ENCODE measurements around the gene VWCE. TPM values are rescaled to one million over a fixed set of nuclear protein-coding genes. Genes with fewer than 3 reads are reported as not detected.
"Not testable (repeated sequence)": the region's sequence is repeated elsewhere in the genome, so short reads cannot be mapped to it uniquely, and the experiment has no call there.

Gene VWCE
- total and polyA plus RNA-seq, 10 of the 15 experiments (the other 5 are each of a cell fraction or from before 2014, with no cell fraction given), result 0.10 to 4.9 (median 2.4) TPM

DNA sequence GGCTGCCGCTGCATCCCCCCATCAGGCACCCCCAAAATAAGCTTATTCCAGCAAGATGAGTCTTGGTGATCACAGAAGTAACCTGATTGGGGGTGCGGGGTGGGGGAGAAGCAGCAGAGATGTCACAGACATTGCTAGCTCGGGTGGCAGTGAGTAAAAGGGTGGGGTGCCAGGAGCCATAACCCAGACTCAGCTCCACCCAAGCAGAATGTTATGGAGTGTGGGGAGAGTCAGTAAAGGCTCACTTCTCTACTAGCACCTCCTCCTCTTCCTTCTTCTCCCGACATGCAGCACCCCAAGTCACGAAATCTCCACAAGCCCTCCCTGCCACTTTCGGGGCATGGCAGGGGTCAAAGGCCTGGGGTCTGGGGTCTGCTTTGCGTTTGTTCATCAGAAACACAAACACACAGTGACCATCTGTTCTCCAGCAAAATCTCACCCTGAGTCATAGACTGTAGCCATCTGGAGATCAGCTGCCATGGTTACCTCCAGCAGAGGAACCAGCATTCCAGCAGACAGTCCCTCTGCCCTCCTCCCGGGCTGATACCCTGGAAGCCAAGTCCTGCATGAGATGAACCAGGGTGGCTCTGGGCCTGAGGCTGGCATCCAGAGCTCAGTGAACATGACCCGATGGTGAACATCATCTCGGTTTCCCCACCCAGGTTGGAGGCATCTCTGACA, 49.7 kb downstream of the VWCE start:
- CTCF ChIA-PET; FAIRE-seq; in situ Hi-C loops (cut with MboI): not testable (repeated sequence)

DNA sequence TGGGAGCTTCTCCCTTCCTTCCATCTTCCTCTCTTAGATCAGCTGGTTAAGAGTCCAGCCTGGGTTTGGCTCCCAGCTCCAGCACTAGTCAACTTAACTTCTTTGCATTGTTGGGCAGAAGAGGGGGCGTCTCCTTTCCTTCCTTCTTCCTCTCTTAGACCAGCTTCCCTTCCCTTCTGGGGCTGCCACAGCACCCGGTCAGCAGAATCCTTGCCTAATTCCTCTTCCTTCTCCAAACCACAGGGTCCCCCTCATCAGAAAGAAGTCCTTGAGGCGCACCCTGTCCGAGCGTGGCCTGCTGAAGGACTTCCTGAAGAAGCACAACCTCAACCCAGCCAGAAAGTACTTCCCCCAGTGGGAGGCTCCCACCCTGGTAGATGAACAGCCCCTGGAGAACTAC, 53.6 kb downstream of the VWCE start:
- BruUV-seq (replicated peaks); H3K27ac ChIP-seq (ENCODE audit: control insufficient read depth, insufficient read depth); RAD21 ChIA-PET (ENCODE audit: unreplicated experiment); FAIRE-seq; H3K4me1 ChIP-seq (ENCODE audit: control insufficient read depth, insufficient read depth, low read length); H3K4me3 ChIP-seq; DNase-seq (ENCODE audit: low read depth, low spot score); H3K4me2 ChIP-seq (ENCODE audit: control insufficient read depth, insufficient read depth); H3K9ac ChIP-seq (ENCODE audit: control insufficient read depth, insufficient read depth, low read length); H2AFZ ChIP-seq (ENCODE audit: control insufficient read depth, low read depth, low read length); CTCF ChIA-PET; intact Hi-C loops (cut with micrococcal nuclease; ENCODE audit: unreplicated experiment); H4K20me1 ChIP-seq (ENCODE audit: control insufficient read depth, insufficient read depth); ATAC-seq; H3K9me3 ChIP-seq (replicated peaks; ENCODE audit: control insufficient read depth, insufficient read depth, low read length); SMC1A ChIA-PET (ENCODE audit: uncharacterized antibody, unreplicated experiment); POLR2A ChIA-PET; H3K27me3 ChIP-seq (replicated peaks in 1 of 2; ENCODE audit: control insufficient read depth in 2 of 2, insufficient read depth in 2 of 2, low read length in 1 of 2); H3K79me2 ChIP-seq (ENCODE audit: control insufficient read depth, insufficient read depth, low read length); in situ Hi-C loops (cut with MboI); H3K36me3 ChIP-seq (ENCODE audit: control insufficient read depth in 2 of 2, insufficient read depth in 2 of 2, low read length in 1 of 2): not testable (repeated sequence)
- no CpG with 5 or more reads among the region's 5 CpGs for WGBS (ENCODE audit: insufficient coverage, insufficient replicate concordance, low lambda C conversion rate, missing lambda C conversion rate)

More for the DNA sequence above, 49.7 kb downstream of the VWCE start:
- H3K4me2 ChIP-seq (ENCODE audit: control insufficient read depth, insufficient read depth); POLR2A ChIA-PET; intact Hi-C loops (cut with micrococcal nuclease; ENCODE audit: unreplicated experiment); RAD21 ChIA-PET (ENCODE audit: unreplicated experiment); H4K20me1 ChIP-seq (ENCODE audit: control insufficient read depth, insufficient read depth); H3K4me1 ChIP-seq (ENCODE audit: control insufficient read depth, insufficient read depth, low read length); ATAC-seq; DNase-seq (ENCODE audit: low read depth, low spot score); H3K27ac ChIP-seq (ENCODE audit: control insufficient read depth, insufficient read depth); H3K36me3 ChIP-seq (ENCODE audit: control insufficient read depth in 2 of 2, insufficient read depth in 2 of 2, low read length in 1 of 2); H3K27me3 ChIP-seq (replicated peaks in 1 of 2; ENCODE audit: control insufficient read depth in 2 of 2, insufficient read depth in 2 of 2, low read length in 1 of 2); H3K9ac ChIP-seq (ENCODE audit: control insufficient read depth, insufficient read depth, low read length); SMC1A ChIA-PET (ENCODE audit: uncharacterized antibody, unreplicated experiment); H3K9me3 ChIP-seq (replicated peaks; ENCODE audit: control insufficient read depth, insufficient read depth, low read length); H3K4me3 ChIP-seq; H2AFZ ChIP-seq (ENCODE audit: control insufficient read depth, low read depth, low read length); BruUV-seq (replicated peaks); H3K79me2 ChIP-seq (ENCODE audit: control insufficient read depth, insufficient read depth, low read length): not testable (repeated sequence)
- WGBS (ENCODE audit: insufficient coverage, insufficient replicate concordance, low lambda C conversion rate, missing lambda C conversion rate), result no CpG with 5 or more reads among the region's 10 CpGs

DNA sequence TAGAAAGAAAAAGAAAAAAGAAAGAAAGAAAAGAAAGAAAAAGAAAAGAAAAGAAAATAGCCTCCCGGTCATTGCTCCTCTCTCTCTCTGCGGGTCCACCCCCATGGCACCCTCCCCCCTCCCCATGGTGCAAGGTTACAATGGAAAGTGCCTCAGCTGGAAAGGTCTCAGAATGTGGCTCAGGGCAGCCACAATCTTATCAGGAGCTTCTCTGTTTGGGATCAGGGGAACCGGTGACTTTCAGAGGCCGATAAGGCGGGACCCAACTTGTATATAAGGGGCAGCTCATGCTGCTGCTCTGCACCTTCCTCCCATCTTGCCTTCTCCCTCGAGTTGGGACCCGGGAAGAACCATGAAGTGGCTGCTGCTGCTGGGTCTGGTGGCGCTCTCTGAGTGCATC, 54.2 kb downstream of the VWCE start, which contains the start of gene PGA5:
PGA5 (plus strand) TSS at position 301 of the 400 bp plus-strand sequence; CDS start at position 353, 52 bp downstream.
- H2AFZ ChIP-seq (ENCODE audit: control insufficient read depth, low read depth, low read length); H3K79me2 ChIP-seq (ENCODE audit: control insufficient read depth, insufficient read depth, low read length); DNase-seq (ENCODE audit: low read depth, low spot score); H3K27me3 ChIP-seq (replicated peaks in 1 of 2; ENCODE audit: control insufficient read depth in 2 of 2, insufficient read depth in 2 of 2, low read length in 1 of 2); BruUV-seq (replicated peaks); POLR2A ChIA-PET; H3K4me2 ChIP-seq (ENCODE audit: control insufficient read depth, insufficient read depth); SMC1A ChIA-PET (ENCODE audit: uncharacterized antibody, unreplicated experiment); H3K4me1 ChIP-seq (ENCODE audit: control insufficient read depth, insufficient read depth, low read length); H3K9ac ChIP-seq (ENCODE audit: control insufficient read depth, insufficient read depth, low read length); RAD21 ChIA-PET (ENCODE audit: unreplicated experiment); intact Hi-C loops (cut with micrococcal nuclease; ENCODE audit: unreplicated experiment); H3K27ac ChIP-seq (ENCODE audit: control insufficient read depth, insufficient read depth); CTCF ChIA-PET; H3K9me3 ChIP-seq (replicated peaks; ENCODE audit: control insufficient read depth, insufficient read depth, low read length); H3K4me3 ChIP-seq; ATAC-seq; H3K36me3 ChIP-seq (ENCODE audit: control insufficient read depth in 2 of 2, insufficient read depth in 2 of 2, low read length in 1 of 2); H4K20me1 ChIP-seq (ENCODE audit: control insufficient read depth, insufficient read depth); in situ Hi-C loops (cut with MboI); FAIRE-seq: not testable (repeated sequence)
- no CpG with 5 or more reads among the region's 8 CpGs for WGBS (ENCODE audit: insufficient coverage, insufficient replicate concordance, low lambda C conversion rate, missing lambda C conversion rate)

DNA sequence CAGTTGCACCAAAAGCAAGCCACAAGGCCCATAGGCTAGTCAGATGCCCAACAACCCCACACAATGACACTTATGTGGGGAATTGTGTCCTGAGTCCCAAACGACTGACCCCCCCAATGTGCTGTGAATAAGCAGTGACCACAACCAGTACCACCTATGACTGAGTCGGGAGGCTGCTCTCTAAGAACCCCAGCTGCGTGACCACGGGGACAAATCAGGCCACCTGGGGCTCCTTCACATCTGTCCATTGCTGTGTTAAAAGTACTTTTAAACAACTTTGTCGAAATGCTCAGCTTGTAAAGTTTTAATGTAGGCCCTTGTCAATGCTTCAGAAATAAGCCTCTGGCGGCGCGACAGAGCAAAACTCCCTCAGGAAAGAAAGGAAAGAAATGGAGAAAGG, 54.8 kb downstream of the VWCE start:
- intact Hi-C loops (cut with micrococcal nuclease; ENCODE audit: unreplicated experiment); CTCF ChIA-PET: not testable (repeated sequence)

More for the DNA sequence above, 54.8 kb downstream of the VWCE start:
- H3K79me2 ChIP-seq (ENCODE audit: control insufficient read depth, insufficient read depth, low read length); H4K20me1 ChIP-seq (ENCODE audit: control insufficient read depth, insufficient read depth); in situ Hi-C loops (cut with MboI); H3K27me3 ChIP-seq (replicated peaks in 1 of 2; ENCODE audit: control insufficient read depth in 2 of 2, insufficient read depth in 2 of 2, low read length in 1 of 2); H3K27ac ChIP-seq (ENCODE audit: control insufficient read depth, insufficient read depth); H3K4me3 ChIP-seq; H3K4me2 ChIP-seq (ENCODE audit: control insufficient read depth, insufficient read depth); DNase-seq (ENCODE audit: low read depth, low spot score); ATAC-seq; BruUV-seq (replicated peaks); H2AFZ ChIP-seq (ENCODE audit: control insufficient read depth, low read depth, low read length); SMC1A ChIA-PET (ENCODE audit: uncharacterized antibody, unreplicated experiment); FAIRE-seq; H3K36me3 ChIP-seq (ENCODE audit: control insufficient read depth in 2 of 2, insufficient read depth in 2 of 2, low read length in 1 of 2); POLR2A ChIA-PET; H3K4me1 ChIP-seq (ENCODE audit: control insufficient read depth, insufficient read depth, low read length); H3K9me3 ChIP-seq (replicated peaks; ENCODE audit: control insufficient read depth, insufficient read depth, low read length); H3K9ac ChIP-seq (ENCODE audit: control insufficient read depth, insufficient read depth, low read length); RAD21 ChIA-PET (ENCODE audit: unreplicated experiment): not testable (repeated sequence)
- no CpG with 5 or more reads among the region's 8 CpGs for WGBS (ENCODE audit: insufficient coverage, insufficient replicate concordance, low lambda C conversion rate, missing lambda C conversion rate)
